Measurements from ENCODE around the gene SPRY1.
A peak's percentile ranks its signal among the peaks of the same experiment; 100 is the strongest.

The SPRY1 gene, protein sequence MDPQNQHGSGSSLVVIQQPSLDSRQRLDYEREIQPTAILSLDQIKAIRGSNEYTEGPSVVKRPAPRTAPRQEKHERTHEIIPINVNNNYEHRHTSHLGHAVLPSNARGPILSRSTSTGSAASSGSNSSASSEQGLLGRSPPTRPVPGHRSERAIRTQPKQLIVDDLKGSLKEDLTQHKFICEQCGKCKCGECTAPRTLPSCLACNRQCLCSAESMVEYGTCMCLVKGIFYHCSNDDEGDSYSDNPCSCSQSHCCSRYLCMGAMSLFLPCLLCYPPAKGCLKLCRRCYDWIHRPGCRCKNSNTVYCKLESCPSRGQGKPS

DNA sequence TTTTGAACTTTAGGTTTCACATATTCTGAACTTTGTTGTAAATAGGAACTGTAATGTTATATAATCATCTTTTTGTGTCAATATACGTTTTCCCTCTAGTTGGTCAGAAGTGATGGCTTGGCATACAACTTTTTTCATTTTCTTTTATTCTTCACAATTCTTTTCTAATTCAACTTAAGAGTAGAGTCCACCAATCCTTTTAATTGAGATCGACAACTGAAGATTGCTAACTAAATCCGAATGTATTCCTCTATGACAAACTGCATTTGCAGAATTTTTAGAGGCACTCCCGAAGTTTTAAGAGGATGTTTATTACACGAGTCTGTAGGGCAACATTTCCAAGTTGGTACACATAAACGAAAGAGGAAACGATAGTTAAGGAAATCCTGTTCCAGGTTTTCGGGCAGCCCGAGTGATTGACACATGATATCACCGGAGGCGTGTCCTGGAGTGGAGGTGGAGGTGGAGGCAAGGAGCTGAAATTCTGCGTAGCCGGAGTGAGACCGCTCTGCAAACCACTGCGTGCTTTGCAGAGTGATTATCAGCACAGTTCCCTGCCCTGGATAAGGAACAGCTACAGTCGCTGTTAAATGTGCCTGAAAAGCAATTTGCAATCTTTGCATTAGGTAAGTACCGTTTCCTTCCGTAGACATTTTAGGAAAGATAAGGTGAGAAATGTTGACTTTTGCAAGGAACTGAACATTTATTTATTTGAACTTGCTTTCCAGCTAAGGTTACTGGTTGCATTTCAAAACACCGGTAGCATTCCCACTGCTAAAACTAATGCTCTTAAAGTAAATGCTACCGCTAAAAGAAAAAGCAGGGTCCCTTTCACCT, at the start of gene SPRY1:
Gene SPRY1, plus strand, starts transcription at position 489 of the 837 bp plus-strand sequence. CDS start 4,797 bp downstream, outside the sequence.
- DNase-seq (ENCODE audit: low spot score): peak; percentile 66

DNA sequence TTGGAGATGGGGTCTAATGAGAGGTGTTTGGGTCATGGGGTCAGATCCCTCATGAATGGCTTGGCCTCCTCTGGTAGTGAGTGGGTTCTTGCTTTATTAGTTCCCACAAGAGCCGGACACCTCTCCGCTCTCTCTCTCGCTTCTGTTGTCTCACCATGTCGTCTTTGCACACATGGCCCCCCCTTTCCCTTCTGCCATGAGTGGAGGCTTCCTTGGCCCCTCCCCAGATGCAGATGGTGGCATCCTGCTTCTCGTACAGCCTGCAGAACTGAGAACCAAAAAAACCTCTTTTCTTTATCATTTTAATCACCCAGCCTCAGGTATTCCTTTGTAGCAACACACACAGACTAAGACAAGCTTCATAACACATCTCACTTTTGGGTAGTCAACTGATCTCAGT, 49.6 kb upstream of the SPRY1 start:
- DNase-seq (ENCODE audit: low spot score): no peak

DNA sequence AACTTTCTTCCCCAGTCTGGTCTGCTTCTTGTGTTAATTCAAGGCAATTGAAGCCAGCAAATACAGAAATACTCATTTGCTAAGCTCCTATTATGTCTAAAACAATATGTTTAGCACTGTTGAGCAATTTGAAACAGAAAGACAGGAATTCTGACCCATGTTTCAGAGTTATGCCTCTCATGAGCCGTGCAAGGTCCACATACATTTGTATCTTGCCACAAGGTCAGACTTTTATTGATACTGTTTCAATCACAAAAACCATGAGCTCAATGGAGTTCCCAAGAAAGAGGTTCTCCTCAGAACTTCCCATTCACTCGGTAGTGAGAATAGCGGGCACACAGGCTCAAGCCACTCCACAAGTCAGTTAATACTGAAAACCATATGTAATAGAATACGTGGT, 47.6 kb upstream of the SPRY1 start:
- DNase-seq (ENCODE audit: low spot score): no peak

DNA sequence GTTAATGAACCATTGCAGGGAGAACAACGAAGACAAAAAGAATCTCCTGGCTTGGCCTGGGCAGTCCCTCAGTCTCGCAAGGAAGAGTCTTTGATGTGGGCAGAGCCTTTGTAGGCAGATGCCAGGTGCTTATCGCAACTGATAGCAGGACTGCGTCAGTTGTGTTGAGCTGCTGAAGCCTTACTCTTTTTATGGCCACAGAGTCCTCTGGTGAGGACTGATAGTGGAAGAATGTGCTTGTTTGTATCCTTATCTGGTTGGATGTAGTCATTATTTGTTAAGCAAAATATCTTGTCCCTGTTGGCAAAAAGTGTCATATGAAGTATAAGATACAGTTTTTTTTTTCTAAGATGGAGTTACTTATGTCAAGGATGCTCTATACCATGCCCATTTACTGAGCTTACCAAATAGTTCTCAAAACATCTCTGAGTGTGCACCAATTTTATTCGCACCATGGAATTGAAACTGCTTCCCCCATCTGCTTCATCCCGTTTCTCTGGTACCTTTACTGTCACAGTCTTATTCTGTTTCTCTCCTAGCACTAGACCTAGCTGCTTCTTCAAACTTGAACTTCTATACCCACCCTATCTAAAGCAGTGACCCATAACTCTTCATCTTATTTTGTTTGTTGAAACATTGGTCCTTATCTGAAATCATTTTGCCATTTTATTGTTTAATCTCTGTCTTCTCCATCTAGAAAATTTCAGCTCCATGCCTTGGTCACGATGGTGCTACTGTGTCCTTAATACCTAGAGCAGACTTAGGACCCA, 47.0 kb upstream of the SPRY1 start:
- no peak for DNase-seq (ENCODE audit: low spot score)

DNA sequence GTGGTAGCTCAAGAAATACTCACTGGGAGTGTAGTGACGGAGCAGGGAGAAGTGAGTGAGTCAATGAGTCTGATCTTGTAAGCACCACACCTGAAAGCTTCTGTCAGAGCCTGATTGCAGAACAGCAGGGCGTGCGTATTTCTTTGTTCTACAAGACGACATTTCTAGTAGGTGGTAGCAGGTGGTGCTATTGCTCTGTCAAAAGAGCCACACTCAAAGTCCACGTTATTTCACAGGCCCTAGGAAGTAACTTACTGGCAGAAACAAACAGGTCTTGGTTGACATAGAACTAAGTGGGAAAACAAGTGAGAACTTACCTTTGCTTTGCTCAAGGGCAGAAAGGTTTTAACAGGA, 46.4 kb upstream of the SPRY1 start:
- no peak for DNase-seq (ENCODE audit: low spot score)

DNA sequence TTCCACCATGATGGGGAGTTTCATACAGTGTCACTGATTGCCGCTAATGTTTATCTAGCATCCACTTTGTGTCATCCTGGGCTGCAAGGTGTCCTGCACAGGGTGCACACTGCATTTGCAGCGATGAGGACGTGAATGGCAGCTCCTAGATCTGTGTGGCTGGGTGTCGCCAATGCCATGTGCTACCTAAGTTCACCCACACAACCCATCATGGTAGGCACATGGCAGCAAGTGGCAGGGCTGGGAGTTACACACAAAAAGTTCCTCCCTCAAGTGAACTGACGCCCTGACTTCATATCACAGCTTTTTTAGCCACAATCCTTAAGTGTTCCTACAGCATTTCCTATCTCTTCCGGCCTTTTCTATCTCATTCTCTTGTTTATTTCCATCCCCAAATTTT, 45.9 kb upstream of the SPRY1 start:
- DNase-seq (ENCODE audit: low spot score): no peak

DNA sequence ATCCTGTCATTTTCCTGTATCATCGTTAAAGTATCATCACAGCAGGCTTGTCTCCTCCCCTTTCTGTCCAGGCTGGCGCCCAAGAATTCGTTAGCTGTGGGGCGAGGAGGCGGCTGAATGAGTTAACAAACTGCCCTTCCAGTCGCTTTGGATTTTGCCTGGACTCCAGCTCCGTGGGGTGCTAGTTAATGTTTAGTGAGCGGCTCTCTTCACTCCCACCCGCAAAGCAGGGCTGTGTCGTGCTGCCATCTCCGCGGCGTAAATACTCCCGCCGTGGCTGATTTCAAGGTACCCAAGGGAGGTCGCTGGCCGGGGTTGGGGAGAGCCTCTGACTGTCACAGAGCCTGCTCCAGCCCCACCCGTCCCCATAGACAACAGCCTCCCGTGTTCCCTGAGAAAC, 44.9 kb upstream of the SPRY1 start:
- DNase-seq (ENCODE audit: low spot score): no peak

DNA sequence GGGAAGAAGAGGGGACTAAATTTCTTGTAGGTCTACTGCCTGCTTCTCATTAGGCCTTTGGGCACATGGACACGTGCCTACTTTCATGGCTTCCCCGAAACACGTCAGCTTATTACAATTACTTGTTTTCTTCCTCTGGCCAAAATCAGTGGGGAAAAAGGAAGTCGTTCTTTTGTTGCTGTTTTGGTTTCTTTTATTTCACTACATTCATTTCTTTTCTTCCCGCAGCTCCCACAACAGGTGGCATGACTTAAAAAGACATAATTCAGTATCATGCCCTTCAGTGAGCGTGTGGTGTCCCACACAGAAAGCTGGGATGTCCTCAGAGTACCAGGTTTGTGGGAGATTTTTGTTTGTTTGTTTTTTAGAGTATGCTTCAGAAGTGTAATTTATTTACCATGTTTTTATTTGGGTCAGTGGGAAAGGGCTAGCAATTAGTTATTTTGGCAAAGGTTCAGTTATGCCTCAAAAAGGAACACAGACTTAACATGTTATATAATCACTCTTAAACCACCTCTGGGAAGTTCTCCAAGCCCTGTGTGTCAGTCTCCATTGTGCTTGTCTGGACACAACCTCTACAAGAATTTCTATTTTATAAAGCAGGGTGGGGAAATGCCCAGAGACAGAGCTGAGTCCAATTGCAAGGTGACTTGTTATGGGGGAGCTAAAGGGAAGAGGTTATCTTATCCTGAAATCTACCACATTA, 44.2 kb upstream of the SPRY1 start:
- DNase-seq (ENCODE audit: low spot score): peak; percentile 29

DNA sequence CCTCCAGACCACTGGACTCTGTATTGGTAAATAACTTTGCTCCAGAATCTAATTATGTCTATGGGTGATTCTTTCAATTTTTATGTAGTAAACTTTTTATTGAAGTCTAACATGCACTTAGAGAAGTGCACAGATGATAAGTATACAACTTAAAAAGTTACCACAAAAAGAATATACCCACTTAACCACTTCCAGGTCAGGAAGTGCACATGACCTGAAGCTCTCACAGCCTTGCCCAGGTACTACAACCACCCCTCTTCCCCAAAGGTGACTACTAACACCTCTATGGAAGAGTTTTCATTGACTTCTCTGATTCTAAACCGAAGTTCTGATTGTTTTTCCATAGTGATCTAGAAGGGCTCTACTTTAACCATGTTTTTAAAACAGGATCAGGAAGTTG, 43.6 kb upstream of the SPRY1 start:
- no peak for DNase-seq (ENCODE audit: low spot score)

DNA sequence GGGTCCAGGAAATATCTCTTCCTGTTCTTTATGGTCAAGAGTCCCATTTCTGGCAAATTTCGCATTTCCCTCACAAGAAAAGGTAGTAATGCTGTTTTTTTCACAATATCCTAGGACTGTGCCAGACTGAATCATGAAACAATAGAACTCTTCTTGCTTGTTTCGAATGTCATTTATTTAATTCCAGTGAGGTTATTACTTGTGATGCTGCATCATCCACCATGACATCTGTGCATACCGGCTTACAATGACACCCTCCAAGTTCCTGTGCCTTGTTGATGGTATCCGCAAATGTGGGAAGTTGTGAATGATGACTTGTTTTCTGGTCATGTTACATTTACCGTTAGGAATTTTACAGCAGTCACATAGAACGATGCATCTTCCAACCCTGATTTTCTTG, 42.9 kb upstream of the SPRY1 start:
- DNase-seq (ENCODE audit: low spot score): no peak

DNA sequence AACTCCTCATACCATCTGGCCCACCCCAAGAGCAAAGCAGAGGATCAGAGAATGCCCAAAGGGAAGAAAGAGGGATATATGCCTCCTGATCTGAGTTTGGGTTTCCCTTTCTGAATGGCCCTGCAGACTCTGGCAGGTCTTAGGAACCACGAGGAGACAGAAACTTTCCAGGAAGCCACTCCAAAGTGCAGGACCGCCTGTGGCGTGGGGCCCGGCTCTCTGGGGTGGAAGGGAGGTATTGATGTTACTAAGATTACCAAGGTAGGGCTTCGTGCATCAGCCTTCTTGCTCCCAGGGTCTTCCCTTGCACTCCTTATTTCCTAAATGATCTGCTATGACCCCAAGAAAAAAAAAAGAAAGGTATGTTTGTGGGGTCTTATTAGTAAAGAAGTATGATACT, 41.9 kb upstream of the SPRY1 start:
- no peak for DNase-seq (ENCODE audit: low spot score)

DNA sequence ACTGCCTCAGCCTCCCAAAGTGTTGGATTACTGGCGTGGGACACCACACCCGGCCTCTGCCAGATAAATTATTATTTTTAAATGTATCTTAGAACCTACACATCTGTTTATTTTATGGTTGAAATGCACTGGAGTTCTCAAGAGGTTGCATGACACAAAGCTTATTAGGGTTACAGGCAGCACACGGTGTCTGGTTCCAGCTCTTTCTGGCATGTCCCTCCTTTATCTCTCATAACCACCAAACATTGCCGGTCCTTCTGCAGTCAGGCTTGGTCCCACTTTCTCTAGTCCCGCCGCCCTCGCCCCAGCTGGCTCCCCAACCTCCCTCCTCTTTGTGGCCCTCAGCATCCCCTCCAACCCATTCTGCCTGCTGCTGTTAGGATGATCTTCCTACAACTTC, 39.7 kb upstream of the SPRY1 start:
- no peak for DNase-seq (ENCODE audit: low spot score)

DNA sequence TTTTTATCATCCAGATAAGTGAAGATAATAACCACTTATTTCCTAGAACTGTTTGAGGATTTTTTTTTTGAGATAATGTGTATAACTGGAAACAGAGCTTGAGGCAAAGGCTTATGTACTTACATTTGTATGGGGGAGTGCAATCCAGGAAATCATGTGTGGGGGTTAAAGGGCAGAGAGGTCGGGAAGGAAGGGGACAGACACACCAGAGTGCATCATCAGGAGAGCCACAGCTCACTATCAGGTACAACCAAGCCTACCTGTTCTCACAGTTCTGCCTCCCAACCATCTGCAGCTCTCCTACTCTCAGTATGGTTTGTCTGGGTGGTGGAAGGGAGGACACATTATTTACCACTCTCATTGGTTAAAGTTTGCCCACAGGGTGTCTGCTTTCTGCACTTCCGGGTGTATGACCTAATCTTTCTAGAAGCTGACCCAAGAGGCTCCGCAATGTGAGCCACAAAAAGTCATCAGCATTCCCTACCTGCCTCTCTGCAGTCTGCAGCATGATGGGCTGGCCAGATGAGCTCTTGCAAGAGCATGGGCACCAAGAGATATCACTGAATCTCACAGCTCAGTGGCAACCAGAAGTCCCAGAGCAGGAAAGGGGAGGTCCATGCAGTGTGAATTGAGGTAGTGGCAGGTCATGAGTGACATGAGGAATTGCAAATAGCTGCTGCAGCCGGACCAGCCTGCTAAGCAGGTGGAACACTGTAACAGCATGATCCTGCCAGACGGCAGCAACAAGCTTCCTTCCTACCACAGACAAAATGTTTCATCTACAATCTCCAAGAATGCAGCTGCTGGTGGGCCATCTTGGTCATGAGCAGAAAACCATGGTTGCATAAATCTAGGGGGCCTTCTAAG, 36.9 kb upstream of the SPRY1 start:
- DNase-seq (ENCODE audit: low spot score): no peak

DNA sequence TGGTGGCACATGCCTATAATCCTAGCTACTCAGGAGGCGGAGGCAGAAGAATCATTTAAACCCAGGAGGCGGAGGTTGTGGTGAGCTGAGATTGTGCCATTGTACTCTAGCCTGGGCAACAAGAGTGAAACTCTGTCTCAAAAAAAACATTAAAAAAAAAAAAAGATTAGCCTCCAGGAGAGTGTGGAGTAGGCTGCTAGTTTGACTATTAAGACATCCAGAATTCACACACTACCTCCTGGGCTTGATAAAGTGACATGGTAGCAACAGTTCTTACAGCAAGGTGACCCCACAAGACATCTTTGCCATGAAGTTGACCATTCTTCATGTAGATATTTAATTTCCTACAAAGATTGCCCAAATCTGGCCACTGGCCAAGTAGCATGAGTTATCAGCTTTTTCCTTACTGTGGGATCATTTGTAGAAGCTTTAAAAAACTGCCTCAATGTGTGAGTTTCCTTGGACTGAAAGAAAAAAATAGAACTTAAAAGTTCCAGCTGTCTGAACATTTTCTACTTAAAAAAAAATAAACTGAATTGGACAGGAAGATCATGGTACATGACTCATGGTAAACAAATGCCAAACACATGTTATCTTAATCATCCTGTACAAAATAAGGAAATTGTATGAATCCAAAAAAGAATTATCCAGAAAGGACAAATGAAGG, 35.3 kb upstream of the SPRY1 start:
- no peak for DNase-seq (ENCODE audit: low spot score)

DNA sequence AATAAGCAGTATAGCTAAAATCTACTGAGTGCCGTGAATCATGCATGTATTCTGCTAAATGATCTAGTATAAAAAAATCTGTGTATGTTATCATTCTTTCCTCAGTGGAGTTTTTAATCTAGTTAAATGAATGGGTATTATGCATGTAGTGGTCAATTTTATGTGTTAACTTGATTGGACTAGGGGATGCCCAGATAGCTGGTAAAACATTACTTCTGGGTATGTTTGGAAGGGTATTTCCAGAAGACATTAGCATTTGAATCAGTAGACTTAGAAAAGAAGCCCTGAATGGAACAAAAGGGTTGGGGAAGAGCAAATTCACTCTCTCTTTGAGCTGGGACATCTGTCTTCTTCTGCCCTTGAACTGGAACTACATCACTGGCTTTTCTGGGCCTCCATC, 34.5 kb upstream of the SPRY1 start:
- no peak for DNase-seq (ENCODE audit: low spot score)

DNA sequence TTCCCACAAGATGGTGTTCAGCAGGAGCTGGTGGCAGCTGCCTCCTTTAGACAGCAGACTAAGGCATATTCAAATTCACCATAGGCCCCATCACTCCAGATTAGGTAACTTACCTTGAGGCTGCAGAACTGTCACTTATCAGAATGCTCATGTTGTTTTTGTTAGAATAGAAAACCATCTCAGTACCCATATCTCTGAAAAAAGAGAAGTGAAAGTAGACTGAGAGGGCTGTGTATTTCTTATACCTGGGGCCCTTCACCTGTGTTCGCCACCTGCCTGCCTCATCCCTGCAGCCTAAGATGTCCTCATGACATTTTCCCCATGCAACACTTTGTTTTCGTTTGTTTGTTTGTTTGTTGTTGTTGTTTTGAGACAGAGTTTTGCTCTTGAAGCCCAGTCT, 32.9 kb upstream of the SPRY1 start:
- no peak for DNase-seq (ENCODE audit: low spot score)

DNA sequence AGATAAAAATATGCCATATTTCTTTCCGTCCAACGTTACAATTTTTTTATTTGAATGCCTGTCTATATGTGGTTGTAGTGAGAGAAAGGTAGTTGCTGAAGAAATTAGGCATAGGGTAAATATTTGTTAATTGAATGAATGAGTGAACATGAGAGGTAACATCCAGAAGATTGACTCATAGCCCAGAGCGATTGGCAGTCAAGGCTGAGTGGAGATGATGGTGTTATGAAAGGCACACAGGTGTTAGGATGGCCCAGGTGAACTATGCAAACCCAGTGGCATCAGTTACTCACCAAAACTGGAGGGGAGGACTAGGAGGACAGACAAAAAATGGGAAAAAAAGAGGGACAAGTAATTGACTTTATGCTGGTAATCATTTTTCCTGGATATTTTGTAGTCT, 31.7 kb upstream of the SPRY1 start:
- no peak for DNase-seq (ENCODE audit: low spot score)

DNA sequence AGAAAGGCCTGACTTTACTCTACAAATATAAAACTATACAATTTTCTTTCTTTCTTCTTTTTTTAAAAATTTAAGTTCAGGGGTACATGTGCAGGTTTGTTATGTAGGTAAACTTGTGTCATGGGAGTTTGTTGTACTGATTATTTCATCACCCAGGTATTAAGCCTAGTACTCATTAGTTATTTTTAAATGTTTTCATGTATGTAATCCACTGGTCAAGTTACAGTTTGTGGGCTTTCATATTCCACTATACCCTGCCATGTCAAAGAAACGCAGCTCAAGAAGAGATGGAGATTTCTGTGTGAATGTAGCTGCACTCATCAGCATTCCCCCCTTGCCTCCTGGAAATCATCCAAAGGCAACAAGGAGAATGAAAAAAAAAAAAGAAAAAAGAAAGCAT, 31.2 kb upstream of the SPRY1 start:
- DNase-seq (ENCODE audit: low spot score): no peak

DNA sequence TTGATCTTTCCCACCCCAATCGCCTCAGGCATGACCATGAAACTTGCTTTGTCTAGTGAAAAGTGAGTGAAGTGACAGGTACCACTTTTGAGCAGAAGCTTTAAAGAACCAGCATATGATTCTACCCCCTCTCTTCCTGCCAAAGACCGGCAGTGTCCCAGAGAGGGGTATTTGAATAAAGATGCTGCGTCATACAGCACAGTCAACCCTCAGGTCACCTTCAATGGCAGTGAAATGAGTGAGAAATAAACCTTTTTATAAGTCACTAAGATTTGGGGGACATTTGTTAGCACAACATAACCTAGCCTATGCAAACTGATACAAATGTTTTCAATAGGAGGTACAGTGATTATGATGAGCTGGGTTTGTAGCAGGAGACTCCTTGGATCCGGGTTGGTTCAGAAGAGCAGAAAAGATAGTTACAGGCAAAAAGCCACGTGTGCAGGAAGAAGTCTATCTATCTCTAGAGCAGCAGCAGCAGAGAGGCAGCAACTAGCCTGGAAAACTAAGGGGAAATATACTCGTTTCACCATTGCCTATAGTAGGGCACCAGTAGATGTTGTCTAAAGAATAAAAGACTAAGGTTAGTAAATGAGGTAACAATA, 30.3 kb upstream of the SPRY1 start:
- DNase-seq (ENCODE audit: low spot score): no peak

DNA sequence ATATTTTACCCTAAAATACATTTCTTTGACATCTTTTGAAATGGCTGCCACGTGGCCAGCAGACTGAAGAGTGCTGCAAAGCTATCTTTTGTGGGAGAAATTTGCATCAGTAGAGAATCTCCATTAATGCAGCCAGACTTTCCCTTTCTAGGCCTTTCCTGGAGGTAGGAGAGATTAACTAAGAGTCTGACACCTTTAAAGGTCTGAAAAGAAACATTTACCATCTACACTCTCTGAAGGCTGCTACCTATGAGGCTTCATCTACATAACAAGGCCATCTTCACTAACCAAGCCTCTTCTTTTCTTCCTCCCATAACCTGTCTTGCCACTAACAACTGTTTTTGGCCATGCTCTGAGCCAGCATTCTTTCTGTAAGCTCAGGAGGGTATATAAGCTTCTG, 17.8 kb upstream of the SPRY1 start:
- DNase-seq (ENCODE audit: low spot score): no peak
